Large intestine (tissue), 12 donors: ENCODE data around the gene SLC44A5. TPM values are rescaled to one million over a fixed set of nuclear protein-coding genes. Genes with fewer than 3 reads are reported as not detected.
"Not testable (repeated sequence)": the region's sequence is repeated elsewhere in the genome, so short reads cannot be mapped to it uniquely, and the experiment has no call there.

Source experiments
- DNase-seq, 2 donors: peaks; one replicate each; pipeline versions ENCODE4 v3.0.0 to v3.0.0-alpha.2; 2013
- H3K27ac ChIP-seq: one replicate; pipeline ENCODE4 v1.5.1; 2013; ENCODE audit warnings: low read length
- H3K27me3 ChIP-seq: 2 replicates; pipeline ENCODE4 v1.6.1; 2013; ENCODE audit warnings: low read length; ENCODE audit not compliant: control insufficient read depth, insufficient read depth
- H3K36me3 ChIP-seq: 2 replicates; pipeline ENCODE4 v1.6.1; 2013; ENCODE audit warnings: low read length; ENCODE audit not compliant: control insufficient read depth, insufficient read depth
- H3K4me1 ChIP-seq: one replicate; pipeline ENCODE4 v1.6.1; 2013; ENCODE audit warnings: low read length; ENCODE audit not compliant: control insufficient read depth, insufficient read depth
- H3K4me3 ChIP-seq: one replicate; pipeline ENCODE4 v1.5.1; 2013; ENCODE audit warnings: low read length
- H3K9me3 ChIP-seq: one replicate; pipeline ENCODE4 v1.6.1; 2013; ENCODE audit warnings: mild to moderate bottlenecking, low read depth, low read length, moderate library complexity; ENCODE audit not compliant: control insufficient read depth
- WGBS: methylation state at CpG from one replicate; pipeline ENCODE4 v1.1.5; 2013; ENCODE audit warnings: low lambda C conversion rate; ENCODE audit not compliant: insufficient coverage; 5-methylcytosine and 5-hydroxymethylcytosine counted together
- long read RNA-seq, 11 donors: transcript quantifications; one replicate each; lab custom pipeline, GENCODE V29; 2026
- polyA plus RNA-seq: library from polyadenylated mRNA; unstranded; fragments of 120-200 nt; gene quantifications from one replicate; pipeline ENCODE4 v1.2.1, GENCODE V29; 2013

Gene SLC44A5
- polyA plus RNA-seq = 3.7 TPM
- long read RNA-seq, donor 1 = 0 reads
- long read RNA-seq, donor 2 = 0 reads
- long read RNA-seq, donor 3 = 0 reads
- long read RNA-seq, donor 4 = 0 reads
- long read RNA-seq, donor 5 = 0 reads
- long read RNA-seq, donor 6 = 0 reads
- long read RNA-seq, donor 7 = 0 reads
- long read RNA-seq, donor 8 = 0 reads
- long read RNA-seq, donor 9 = 0 reads
- long read RNA-seq, donor 10 = 0 reads
- long read RNA-seq, donor 11 = 0 reads

DNA sequence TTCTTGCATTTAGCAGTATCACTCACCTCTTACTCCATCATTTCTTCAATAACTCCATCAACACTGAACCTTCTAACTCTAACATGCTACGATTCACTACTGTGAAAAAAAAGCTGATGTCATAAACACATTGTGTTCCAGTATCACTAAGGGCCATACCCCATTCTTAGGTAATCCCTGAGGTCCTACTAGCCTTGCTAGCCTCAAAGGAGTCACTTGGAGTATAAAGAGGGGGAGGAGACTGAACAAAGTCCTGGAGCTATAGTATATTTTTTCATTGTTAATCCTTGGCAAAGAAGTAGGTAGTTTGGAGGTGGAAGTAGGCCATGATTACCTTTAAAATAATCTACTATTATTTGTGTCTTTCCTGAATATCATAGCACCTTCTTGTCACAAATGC is at the start of gene SLC44A5:
TSS of gene SLC44A5 (minus strand) at position 101 of the 400 bp plus-strand sequence. CDS start 69,667 bp downstream, outside the sequence.
- Histone ChIP-seq H3K4me1 (peaks cover 10% of the 10 kb centered on the region), H3K36me3 (no peaks in the 10 kb centered on the region), H3K9me3 (no peaks in the 10 kb centered on the region), H3K27ac (no peak within 1 kb of the TSS), H3K4me3 (no peak within 1 kb of the TSS), H3K27me3 (peaks cover 27% of the 10 kb centered on the region)
- DNase-seq = no peak
- no CpG with 5 or more reads among the region's 1 CpG for WGBS

DNA sequence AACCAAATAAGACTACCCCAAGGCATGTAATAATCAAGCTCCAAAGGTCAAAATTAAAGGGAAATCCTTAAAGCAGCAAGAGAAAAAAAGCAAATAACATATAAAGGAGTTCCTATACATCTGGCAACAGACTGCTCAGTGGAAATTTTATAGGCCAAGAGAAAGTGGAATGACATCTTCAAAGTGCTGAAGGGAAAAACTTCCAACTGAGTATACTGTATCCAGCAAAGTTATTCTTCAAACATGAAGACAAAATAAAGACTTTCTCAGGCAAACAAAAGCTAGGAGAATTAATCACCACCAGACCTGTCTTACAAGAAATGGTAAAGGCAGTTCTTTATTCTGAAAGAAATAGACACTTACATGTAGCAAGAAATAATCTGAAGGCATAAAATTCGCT is 45.0 kb upstream of the SLC44A5 start:
- Histone ChIP-seq H3K4me3 (no peak overlapping the region), H3K27ac (no peak overlapping the region), H3K4me1 (no peaks in the 10 kb centered on the region), H3K27me3 (no peaks in the 10 kb centered on the region), H3K9me3 (no peaks in the 10 kb centered on the region), H3K36me3 (no peaks in the 10 kb centered on the region)
- DNase-seq = no peak
- no CpG with 5 or more reads among the region's 1 CpG for WGBS

DNA sequence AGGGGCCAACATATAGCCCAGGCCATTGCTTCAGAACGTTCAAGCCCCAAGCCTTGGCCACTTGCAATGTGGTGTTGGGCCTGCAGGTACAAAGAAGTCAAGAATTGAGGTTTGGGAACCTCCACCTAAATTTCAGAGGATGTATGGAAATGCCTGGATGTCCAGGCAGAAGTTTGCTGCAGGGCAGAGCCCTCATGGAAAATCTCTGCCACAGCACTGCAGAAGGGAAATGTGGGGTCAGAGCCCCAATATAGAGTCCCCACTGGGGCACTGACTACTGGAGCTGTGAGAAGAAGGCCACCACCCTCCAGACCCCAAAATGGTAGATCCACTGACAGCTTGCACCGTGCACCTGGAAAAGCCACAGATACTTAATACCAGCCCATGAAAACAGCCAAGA is 36.3 kb upstream of the SLC44A5 start:
- H3K4me1 ChIP-seq, H3K27me3 ChIP-seq, DNase-seq, H3K9me3 ChIP-seq, H3K4me3 ChIP-seq, H3K36me3 ChIP-seq, H3K27ac ChIP-seq: not testable (repeated sequence)
- WGBS = no CpG with 5 or more reads among the region's 2 CpGs

DNA sequence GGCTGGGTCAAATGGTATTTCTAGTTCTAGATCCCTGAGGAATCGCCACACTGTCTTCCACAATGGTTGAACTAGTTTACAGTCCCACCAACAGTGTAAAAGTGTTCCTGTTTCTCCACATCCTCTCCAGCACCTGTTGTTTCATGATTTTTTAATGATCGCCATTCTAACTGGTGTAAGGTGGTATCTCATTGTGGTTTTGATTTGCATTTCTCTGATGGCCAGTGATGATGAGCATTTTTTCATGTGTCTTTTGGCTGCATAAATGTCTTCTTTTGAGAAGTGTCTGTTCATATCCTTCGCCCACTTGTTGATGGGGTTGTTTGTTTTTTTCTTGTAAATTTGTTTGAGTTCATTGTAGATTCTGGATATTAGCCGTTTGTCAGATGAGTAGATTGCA is 34.2 kb upstream of the SLC44A5 start:
- H3K4me3 ChIP-seq, H3K36me3 ChIP-seq, H3K4me1 ChIP-seq, H3K27ac ChIP-seq, H3K9me3 ChIP-seq, DNase-seq, H3K27me3 ChIP-seq: not testable (repeated sequence)
- WGBS = no CpG with 5 or more reads among the region's 4 CpGs

DNA sequence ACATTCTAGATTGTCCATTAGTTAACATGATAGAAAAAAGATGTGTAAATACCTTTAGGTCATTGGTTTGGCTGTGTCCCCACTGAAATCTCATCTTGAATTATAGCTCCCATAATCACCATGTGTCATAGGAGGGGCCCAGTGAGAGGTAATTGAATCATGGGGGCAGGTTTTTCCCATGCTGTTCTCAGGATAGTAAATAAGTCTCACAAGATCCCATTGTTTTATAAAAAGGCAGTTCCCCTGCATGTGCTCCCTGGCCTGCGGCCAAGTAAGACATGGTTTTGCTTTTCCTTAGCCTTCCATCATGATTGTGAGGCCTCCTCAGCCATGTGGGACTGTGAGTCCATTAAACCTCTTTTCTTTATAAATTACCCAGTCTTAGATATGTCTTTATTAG is 32.5 kb upstream of the SLC44A5 start:
- Histone ChIP-seq H3K36me3 (no peaks in the 10 kb centered on the region), H3K27ac (no peak overlapping the region), H3K4me1 (no peaks in the 10 kb centered on the region), H3K4me3 (no peak overlapping the region), H3K9me3 (no peaks in the 10 kb centered on the region), H3K27me3 (no peaks in the 10 kb centered on the region)
- DNase-seq = peak in 1 of 2 donors; percentile 18
- no CpG with 5 or more reads among the region's 1 CpG for WGBS

DNA sequence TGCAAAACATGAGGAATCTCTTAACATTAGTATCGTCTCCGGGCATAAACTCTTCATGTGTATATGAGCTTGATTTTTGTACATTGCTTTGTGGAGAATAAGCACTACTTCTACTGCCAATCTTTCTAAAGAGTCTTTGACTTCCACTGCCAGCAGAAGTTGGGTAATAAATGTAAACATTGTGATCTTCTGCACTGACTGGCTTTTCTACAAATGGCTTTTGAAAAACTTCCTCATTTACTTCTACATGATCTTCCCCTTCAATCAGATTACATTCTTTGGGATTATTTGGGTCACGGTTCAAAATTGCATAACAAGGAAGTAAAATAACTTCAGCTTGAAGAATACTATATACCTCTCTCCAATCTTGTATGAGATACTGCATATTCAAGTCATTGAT is 30.4 kb upstream of the SLC44A5 start:
- Histone ChIP-seq H3K4me3 (no peak overlapping the region), H3K4me1 (no peaks in the 10 kb centered on the region), H3K27ac (no peak overlapping the region), H3K9me3 (no peaks in the 10 kb centered on the region), H3K27me3 (no peaks in the 10 kb centered on the region), H3K36me3 (no peaks in the 10 kb centered on the region)
- WGBS = 82% methylated on average over 3 of the region's 3 CpGs
- DNase-seq = no peak

DNA sequence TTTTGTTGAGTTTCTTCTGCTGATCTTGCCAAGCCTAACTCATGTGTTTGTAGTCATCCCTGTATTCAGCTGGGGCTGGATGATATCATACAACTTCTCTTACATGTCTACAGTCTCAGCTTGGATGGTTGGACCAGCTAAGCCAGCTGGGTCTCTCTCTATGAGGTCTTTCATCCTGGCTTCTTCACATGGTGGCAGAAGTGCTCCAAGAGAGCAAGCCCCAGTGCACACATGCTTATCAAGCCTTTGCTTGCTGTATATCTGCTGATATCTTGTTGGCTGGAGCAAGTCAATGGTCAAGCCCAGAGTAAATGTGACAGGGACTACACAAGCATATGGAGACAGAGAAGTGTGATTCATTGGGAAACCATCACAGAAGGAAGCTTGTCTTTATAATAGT is 29.2 kb upstream of the SLC44A5 start:
- no peak for DNase-seq
- Histone ChIP-seq H3K4me1 (no peaks in the 10 kb centered on the region), H3K9me3 (no peaks in the 10 kb centered on the region), H3K4me3 (no peak overlapping the region), H3K27me3 (no peaks in the 10 kb centered on the region), H3K27ac (no peak overlapping the region), H3K36me3 (no peaks in the 10 kb centered on the region)

DNA sequence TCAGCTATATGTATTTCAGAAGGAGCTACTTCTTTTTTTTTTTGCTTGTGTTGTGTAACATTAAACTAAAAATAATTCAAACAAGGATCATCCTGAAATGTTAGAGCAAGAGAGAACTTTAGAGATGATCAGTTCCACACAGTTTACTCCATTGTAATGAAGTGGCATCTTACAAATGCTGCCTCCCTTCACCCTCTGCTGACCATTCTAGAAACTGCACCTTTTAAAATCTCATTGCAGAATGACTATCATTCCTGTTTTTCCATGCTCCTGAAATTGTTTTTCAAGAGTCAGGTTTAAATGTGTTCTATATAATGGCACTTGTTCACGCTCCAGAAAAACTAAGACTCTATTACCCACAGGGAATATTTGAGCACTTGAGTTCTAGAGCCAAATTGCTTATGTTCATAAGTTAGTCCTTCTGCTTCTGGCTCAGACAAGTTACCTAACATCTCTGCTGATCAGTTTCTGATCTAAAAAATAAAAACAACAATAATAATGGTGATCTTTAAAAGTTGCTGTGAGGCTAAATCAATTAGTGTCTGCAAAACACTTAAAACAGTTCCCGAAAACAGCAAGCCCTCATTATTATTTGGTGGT is 21.5 kb upstream of the SLC44A5 start:
- H3K27ac ChIP-seq = no peak overlapping the region
- no peaks in the 10 kb centered on the region for H3K4me1 ChIP-seq
- DNase-seq = peak in 1 of 2 donors; percentile 8
- no peaks in the 10 kb centered on the region for H3K36me3 ChIP-seq
- no peak overlapping the region for H3K4me3 ChIP-seq
- H3K27me3 ChIP-seq = peaks cover 3% of the 10 kb centered on the region
- whole genome bisulfite sequencing = no CpG with 5 or more reads among the region's 2 CpGs
- no peaks in the 10 kb centered on the region for H3K9me3 ChIP-seq

DNA sequence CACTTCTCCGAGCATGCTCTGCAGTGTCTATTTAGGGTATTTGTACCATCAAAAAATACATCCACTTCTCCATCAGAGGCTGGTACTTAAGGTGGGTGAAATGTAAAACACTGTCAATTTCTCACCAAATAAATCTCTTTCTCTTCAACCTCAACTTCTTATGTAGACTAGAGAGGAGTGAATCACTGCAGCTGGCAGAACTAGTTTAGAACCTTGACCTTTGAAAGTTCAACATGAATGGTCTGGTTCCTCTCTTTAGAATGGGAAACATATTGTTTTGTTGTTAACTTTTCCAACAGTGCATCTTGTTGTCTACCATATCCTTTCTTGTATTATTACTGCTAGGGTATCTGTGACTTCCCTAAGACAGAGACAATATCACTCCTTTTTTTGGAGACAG is 20.1 kb upstream of the SLC44A5 start:
- no peak for DNase-seq
- WGBS = no CpG with 5 or more reads among the region's 1 CpG
- H3K9me3 ChIP-seq = no peaks in the 10 kb centered on the region

DNA sequence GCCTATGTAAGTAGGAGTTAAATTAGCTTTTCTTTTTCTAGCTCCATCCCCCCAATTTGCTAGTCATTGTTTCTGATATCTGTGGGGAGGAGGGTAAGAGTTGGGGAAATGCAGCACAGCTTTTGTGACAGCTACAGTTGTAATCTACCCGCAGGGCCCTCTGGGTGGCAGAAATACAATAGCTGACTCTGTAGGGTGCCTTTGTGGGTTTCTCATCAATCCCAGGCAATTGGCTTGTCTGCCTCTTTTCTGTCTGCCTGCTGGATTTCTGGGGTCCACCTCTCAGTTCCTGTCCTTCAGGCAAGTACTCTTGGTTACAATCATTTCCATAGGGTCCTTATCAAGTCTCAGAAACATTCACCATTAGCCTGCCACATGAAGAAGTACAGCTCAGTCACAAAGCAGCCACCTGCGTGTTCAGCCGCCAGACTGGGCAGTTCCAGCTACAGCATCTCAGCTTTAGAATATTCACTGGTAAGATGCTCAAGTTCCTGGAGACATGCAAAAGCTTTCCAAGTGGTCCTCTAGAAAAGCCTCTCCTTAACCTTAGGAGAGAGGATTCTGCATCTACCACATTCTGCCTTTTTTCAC is 19.2 kb upstream of the SLC44A5 start:
- Histone ChIP-seq H3K36me3 (no peaks in the 10 kb centered on the region), H3K27ac (no peak overlapping the region), H3K9me3 (no peaks in the 10 kb centered on the region), H3K27me3 (peaks cover 3% of the 10 kb centered on the region), H3K4me1 (no peaks in the 10 kb centered on the region), H3K4me3 (no peak overlapping the region)
- WGBS = no CpG with 5 or more reads among the region's 3 CpGs
- no peak for DNase-seq

More for the DNA sequence above, 20.1 kb upstream of the SLC44A5 start:
- no peak overlapping the region for H3K4me3 ChIP-seq
- peaks cover 3% of the 10 kb centered on the region for H3K27me3 ChIP-seq
- H3K36me3 ChIP-seq = no peaks in the 10 kb centered on the region
- no peak overlapping the region for H3K27ac ChIP-seq
- H3K4me1 ChIP-seq = no peaks in the 10 kb centered on the region

DNA sequence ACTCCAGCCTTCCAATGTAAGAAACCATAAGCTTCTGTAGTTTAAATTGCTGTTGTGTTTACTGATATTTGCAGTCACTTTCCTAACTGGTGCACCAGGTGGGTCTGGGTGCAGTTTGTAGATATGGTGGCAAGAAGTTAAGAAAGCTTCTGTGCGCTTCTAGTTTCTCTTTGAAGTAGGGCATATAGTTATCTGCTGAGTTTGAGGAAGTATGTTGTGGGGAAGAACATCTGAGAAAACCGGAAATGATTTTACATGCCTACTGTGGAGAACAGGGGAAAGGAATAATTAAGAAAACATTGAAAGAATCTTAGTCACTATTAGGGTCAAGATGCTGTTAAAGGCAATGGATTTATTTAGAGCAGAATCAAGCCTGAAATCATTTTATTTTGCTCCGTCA is 14.9 kb upstream of the SLC44A5 start:
- peaks cover 3% of the 10 kb centered on the region for H3K27me3 ChIP-seq
- WGBS = 100% methylated on average over 1 of the region's 3 CpGs
- no peaks in the 10 kb centered on the region for H3K4me1 ChIP-seq
- H3K4me3 ChIP-seq = no peak overlapping the region
- no peak overlapping the region for H3K27ac ChIP-seq
- no peaks in the 10 kb centered on the region for H3K36me3 ChIP-seq
- no peak for DNase-seq
- no peaks in the 10 kb centered on the region for H3K9me3 ChIP-seq
